Activated T-helper 1 cell treated with Interleukin-2 at 50 U/mL for 16 hours (primary cell): ENCODE data around the gene ATF6B.
"Not testable (repeated sequence)": the region's sequence is repeated elsewhere in the genome, so short reads cannot be mapped to it uniquely, and the experiment has no call there.

Experiments used
- DNase-seq: peaks from one replicate; pipeline ENCODE4 v3.0.0-alpha.2; 2020; ENCODE audit warnings: low read depth

Gene ATF6B

GRCh38 chr6:32081168-32081990 is 46.7 kb downstream of the ATF6B start:
- DNase-seq: no peak

DNA sequence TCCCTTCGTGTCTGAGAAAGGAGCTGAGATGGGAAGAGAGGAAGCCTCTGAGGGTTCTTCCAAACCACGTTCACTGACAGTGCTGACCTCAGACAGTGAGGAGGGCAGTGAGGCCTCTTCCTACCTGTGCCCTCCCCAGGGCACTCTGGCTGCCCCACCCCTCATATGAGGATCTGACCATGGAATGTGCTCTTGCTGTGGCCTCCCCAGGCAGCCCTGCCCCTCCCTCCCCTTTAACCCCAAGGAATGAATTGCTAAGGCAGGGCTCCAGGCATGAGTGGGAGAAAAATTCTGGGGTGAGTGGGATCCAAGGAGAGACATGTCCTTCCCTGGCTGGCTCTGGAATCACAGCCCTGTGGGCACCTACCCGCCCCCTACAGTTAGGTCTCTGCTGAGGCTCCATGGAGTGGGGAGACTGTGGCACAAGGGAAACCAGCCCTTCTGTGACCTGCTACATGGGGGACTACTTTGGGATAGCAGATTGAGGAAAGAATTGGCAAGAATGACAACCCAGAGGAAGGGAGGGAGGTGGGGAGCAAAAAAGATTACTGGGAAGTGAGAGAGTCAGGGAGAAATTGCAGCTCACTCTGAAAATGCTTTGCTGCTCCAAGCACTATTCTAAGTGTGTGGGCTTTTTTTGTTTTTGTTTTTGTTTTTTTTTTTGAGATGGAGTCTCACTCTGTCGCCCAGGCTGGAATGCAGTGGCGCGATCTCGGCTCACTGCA is 48.3 kb downstream of the ATF6B start:
- no peak for DNase-seq

GRCh38 chr6:32076321-32076809 is 51.7 kb downstream of the ATF6B start:
- DNase-seq: no peak

- DNase-seq: no peak
Observed at GRCh38 chr6:32075781-32076180, 52.3 kb downstream of the ATF6B start.

- no peak for DNase-seq
Observed at GRCh38 chr6:32074996-32075532, 53.0 kb downstream of the ATF6B start.

- DNase-seq: no peak
Observed at GRCh38 chr6:32073613-32074012, 54.4 kb downstream of the ATF6B start.

GRCh38 chr6:32073101-32073500 is 54.9 kb downstream of the ATF6B start:
- no peak for DNase-seq

DNA sequence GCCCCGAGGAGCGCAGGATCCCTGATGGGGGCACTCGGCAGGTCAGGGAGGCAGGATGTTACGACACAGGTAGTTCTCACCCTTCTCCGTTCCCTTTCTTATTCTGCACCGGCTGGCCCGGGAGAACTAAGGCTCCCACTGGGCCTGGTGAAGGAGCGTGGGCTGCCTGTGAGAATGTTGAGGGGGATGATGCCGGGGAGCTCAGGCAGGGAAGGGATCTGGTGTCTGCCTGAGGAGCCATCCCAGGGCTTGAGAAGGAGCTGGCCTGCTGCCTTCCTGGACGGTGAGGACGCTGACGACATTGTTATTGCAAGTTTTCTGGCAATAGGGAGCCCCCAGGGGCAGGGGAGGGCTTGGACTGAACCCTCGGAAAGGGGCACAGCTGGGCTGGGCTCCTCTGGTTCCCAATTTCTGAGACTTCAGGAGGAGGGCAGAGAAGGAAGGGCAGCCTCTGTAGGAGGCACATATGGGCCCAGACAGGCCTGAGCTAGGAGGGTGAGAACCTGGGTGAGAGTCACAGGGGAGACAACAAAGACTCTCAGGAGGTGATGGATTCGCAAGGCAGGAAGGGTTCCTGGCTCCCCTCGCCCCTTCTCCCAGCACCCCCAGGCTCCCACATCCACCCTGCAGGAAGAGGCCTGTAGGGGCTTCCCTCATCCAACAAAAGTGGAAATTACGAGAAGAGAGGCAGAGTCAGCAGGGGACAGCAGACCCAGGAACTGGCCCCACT is 57.1 kb downstream of the ATF6B start:
- DNase-seq: no peak

DNA sequence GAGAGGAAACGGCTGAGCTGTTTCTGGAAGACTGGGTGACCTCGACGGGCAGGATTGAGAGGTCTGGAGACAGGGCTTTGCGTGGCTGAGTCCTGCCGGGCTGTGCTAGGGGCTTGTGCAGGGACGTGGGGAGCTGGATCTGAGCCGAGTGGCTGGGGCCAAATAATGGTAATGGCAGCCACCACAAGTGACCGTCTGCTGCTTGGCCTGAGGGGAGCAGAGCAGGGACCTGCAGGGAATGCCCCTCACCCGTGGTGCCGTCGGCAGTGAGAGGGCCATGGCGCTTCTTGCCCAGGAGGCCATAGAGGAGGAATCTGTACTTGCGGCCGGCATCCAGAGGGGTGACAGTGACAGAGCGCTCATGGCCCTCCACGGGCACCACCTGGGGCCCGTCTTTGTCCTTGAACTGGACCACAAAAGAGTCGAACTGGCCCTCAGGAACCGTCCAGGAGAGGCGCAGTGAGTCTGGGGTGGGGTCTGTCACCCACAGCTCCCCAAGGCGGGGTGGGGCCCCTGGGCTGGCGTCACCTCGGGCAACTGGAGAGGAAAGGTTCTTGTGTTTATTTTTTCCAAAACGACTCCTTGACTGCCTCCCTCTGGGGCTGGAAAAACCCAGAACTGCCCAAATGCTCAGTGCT is 58.0 kb downstream of the ATF6B start:
- no peak for DNase-seq

DNA sequence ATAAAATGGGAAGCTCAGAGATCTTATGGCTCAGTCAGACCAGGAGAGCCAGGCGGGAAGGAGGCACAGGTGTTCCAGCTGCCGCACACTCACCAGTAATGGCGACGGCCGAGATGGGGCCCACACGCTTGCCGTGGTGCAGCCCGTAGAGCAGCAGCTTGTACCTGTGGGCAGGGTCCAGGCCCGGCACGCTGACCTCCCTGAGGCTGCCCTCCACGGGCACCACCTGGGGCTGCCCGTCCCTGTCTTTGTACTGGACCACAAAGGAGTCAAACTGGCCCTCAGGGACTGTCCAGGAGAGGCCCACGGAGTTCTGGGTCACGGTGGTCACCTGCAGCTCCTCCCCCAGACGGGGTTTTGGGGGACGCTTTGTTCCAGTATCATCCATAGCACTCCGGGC is 58.6 kb downstream of the ATF6B start:
- DNase-seq: no peak

DNA sequence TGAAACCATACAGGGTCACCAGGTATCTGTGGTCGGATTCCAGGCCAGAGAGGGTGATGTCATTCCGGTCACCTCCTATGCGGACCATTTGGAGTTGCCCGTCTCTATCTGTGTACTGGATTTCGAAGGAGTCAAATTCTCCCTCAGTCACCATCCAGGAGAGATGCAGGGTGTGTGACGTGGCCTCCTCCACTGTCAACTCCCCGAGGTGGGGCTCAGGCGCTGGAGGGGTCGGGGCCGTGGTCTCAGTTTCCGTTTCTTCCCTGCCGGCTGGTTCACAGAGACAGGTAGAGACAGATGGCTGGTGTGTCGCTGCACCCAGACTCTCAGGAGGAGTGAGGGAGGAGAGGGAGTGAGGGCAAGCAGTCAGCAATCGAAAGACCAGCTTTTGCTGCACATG is 59.2 kb downstream of the ATF6B start:
- DNase-seq: no peak

DNA sequence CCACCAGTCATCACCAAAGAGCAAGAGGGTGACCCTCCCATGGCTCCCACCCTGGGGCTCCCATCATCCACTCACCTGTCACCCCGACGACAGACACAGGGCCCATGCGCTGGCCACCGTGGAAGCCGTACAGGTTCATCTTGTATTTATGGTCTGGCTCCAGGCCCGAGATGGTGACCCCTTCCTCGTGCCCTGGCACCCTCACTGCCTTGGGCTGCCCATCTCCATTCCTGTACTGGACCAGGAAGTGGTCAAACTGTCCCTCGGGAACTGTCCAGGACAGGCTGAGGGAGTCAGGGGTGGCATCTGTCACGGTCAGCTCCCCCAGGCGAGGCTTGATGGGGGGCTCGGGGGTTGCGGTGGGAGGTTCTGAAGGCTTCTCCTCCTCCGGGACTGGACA is 59.7 kb downstream of the ATF6B start:
- not testable (repeated sequence) for DNase-seq

GRCh38 chr6:32067521-32067920 is 60.5 kb downstream of the ATF6B start:
- DNase-seq: not testable (repeated sequence)
